ENCODE data around the gene AP3B1.

Gene AP3B1

DNA sequence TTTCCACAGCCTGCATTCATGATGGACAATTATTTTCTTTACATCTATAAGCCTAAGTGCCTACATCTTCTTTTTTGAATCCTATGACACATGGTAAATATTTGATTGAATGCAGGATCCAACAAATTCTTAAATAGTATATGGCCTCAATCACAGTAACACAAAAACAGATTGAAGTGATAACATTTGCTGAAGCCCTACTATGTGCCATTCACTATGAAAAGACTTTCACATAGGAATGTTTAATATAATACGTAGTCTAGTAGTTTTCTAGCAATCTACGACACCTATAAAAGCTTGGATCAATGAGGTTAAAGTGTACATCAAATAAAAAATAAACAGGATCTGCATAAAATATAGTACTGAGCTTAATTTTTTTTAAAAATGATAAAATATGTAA, 231.0 kb downstream of the AP3B1 start:
- no peaks in the 10 kb centered on the region for H3K27me3 ChIP-seq (ENCODE audit: insufficient read depth, poor library complexity, severe bottlenecking)
- H3K27ac ChIP-seq (replicated peaks), result no peak overlapping the region
- H3K4me3 ChIP-seq (replicated peaks; ENCODE audit: insufficient read depth, low read length), result no peak overlapping the region
- DNase-seq (ENCODE audit: low read depth in 1 of 2, low spot score in 1 of 2), result no peak
- TF ChIP-seq POLR2AphosphoS5 (IDR thresholded peaks at IDR 0.05; ENCODE audit: low read depth) (no peak), GABPA (IDR thresholded peaks at IDR 0.05; ENCODE audit: low read depth) (no peak), SPI1 (IDR thresholded peaks at IDR 0.05; ENCODE audit: borderline replicate concordance, low read depth) (no peak)
- TF ChIP-seq, protein P1, sequence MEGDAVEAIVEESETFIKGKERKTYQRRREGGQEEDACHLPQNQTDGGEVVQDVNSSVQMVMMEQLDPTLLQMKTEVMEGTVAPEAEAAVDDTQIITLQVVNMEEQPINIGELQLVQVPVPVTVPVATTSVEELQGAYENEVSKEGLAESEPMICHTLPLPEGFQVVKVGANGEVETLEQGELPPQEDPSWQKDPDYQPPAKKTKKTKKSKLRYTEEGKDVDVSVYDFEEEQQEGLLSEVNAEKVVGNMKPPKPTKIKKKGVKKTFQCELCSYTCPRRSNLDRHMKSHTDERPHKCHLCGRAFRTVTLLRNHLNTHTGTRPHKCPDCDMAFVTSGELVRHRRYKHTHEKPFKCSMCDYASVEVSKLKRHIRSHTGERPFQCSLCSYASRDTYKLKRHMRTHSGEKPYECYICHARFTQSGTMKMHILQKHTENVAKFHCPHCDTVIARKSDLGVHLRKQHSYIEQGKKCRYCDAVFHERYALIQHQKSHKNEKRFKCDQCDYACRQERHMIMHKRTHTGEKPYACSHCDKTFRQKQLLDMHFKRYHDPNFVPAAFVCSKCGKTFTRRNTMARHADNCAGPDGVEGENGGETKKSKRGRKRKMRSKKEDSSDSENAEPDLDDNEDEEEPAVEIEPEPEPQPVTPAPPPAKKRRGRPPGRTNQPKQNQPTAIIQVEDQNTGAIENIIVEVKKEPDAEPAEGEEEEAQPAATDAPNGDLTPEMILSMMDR (IDR thresholded peaks at IDR 0.05; ENCODE audit: insufficient read depth, low read length), result no peak
- TF ChIP-seq, protein P2, sequence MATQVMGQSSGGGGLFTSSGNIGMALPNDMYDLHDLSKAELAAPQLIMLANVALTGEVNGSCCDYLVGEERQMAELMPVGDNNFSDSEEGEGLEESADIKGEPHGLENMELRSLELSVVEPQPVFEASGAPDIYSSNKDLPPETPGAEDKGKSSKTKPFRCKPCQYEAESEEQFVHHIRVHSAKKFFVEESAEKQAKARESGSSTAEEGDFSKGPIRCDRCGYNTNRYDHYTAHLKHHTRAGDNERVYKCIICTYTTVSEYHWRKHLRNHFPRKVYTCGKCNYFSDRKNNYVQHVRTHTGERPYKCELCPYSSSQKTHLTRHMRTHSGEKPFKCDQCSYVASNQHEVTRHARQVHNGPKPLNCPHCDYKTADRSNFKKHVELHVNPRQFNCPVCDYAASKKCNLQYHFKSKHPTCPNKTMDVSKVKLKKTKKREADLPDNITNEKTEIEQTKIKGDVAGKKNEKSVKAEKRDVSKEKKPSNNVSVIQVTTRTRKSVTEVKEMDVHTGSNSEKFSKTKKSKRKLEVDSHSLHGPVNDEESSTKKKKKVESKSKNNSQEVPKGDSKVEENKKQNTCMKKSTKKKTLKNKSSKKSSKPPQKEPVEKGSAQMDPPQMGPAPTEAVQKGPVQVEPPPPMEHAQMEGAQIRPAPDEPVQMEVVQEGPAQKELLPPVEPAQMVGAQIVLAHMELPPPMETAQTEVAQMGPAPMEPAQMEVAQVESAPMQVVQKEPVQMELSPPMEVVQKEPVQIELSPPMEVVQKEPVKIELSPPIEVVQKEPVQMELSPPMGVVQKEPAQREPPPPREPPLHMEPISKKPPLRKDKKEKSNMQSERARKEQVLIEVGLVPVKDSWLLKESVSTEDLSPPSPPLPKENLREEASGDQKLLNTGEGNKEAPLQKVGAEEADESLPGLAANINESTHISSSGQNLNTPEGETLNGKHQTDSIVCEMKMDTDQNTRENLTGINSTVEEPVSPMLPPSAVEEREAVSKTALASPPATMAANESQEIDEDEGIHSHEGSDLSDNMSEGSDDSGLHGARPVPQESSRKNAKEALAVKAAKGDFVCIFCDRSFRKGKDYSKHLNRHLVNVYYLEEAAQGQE (IDR thresholded peaks at IDR 0.05; ENCODE audit: insufficient replicate concordance, low read depth), result no peak

DNA sequence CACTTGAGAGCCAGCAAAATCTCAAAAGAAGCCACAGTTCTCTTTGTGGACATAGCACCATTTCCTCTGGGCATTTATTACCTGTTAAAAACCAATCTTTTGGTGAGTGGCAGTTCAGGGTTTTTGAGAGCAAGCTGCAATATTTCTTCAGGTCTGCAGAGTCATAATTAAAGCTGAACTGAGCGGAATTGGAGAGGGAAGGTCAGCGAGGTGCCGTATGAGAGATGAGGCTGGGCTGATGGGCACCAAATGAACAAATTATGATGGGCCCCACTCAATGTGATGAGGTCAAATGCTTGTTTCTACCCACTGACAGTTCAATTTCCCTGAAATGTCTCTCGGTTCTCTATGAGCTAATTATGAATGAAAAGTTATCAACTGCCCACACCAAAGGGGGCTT, 231.9 kb downstream of the AP3B1 start:
- H3K27ac ChIP-seq (replicated peaks), result no peak overlapping the region
- no peaks in the 10 kb centered on the region for H3K27me3 ChIP-seq (ENCODE audit: insufficient read depth, poor library complexity, severe bottlenecking)
- TF ChIP-seq GABPA (IDR thresholded peaks at IDR 0.05; ENCODE audit: low read depth) (no peak), POLR2AphosphoS5 (IDR thresholded peaks at IDR 0.05; ENCODE audit: low read depth) (no peak), SPI1 (IDR thresholded peaks at IDR 0.05; ENCODE audit: borderline replicate concordance, low read depth) (no peak)
- TF ChIP-seq, protein P2 (IDR thresholded peaks at IDR 0.05; ENCODE audit: insufficient replicate concordance, low read depth), result no peak
- TF ChIP-seq, protein P1 (IDR thresholded peaks at IDR 0.05; ENCODE audit: insufficient read depth, low read length), result no peak
- DNase-seq (ENCODE audit: low read depth in 1 of 2, low spot score in 1 of 2), result no peak
- H3K4me3 ChIP-seq (replicated peaks; ENCODE audit: insufficient read depth, low read length), result no peak overlapping the region

DNA sequence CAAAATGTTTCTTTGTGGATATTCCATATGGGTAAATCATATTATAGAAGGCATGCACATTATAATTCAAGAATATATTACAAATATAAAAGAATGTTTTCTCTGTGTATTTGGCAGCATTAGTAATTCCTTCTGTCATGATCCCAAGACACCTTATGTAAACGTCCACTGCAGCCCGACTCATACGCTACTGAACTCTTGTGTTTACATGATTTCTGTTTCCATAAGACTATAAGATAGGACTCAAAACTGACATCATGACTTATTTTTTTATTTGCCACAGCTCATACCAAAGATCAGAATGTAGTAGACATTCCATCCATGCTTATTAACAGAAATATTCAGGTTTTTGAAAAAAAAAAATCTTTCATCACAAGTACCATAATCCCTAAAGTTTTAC, 234.1 kb downstream of the AP3B1 start:
- TF ChIP-seq, protein P2 (IDR thresholded peaks at IDR 0.05; ENCODE audit: insufficient replicate concordance, low read depth), result no peak
- TF ChIP-seq POLR2AphosphoS5 (IDR thresholded peaks at IDR 0.05; ENCODE audit: low read depth) (no peak), GABPA (IDR thresholded peaks at IDR 0.05; ENCODE audit: low read depth) (no peak), SPI1 (IDR thresholded peaks at IDR 0.05; ENCODE audit: borderline replicate concordance, low read depth) (no peak)
- TF ChIP-seq, protein P1 (IDR thresholded peaks at IDR 0.05; ENCODE audit: insufficient read depth, low read length), result no peak
- Histone ChIP-seq H3K27me3 (ENCODE audit: insufficient read depth, poor library complexity, severe bottlenecking) (no peaks in the 10 kb centered on the region), H3K4me3 (replicated peaks; ENCODE audit: insufficient read depth, low read length) (no peak overlapping the region), H3K27ac (replicated peaks) (no peak overlapping the region)
- no peak for DNase-seq (ENCODE audit: low read depth in 1 of 2, low spot score in 1 of 2)
